Measurements from ENCODE around the gene CIITA.
"Not testable (repeated sequence)": the region's sequence is repeated elsewhere in the genome, so short reads cannot be mapped to it uniquely, and the experiment has no call there.

Gene CIITA

DNA sequence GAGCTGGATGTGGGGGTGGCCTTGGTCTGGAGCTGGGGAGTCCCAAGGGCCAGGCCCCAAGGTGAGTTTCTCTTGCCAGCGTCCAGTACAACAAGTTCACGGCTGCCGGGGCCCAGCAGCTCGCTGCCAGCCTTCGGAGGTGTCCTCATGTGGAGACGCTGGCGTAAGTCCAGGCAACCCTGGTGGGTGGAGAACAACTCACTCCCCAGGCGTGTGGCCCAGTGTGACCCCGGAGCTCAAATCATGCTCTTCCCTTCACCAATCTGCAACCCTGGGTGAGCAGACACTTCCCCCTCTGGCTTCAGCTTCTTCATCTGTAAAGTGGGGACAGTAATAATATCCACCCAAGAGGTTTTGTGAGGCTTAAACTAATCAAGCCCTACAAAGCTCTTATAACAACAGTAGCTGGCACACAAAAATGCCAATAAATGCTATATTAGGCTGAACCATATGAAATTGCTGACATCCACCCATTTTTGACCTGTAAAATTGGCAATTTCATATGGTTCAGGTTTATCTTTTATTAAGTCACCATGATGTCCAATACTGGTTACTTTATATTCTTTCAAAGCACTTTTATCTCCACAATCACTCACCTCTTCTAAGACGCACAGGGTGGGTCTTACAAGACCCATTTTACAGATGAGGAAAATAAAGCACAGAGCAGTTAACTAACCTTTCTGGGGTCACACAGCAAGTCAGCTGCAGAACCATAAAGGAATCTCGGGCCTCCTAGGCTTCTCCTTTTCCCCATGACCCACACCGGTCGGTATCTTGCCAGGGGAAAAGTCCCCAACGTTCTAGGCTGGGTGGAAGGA is 45.5 kb downstream of the CIITA start:
- no peak for DNase-seq

- DNase-seq, result no peak
Observed at GRCh38 chr16:10923146-10923649, 46.2 kb downstream of the CIITA start.

GRCh38 chr16:10923650-10924214 is 46.7 kb downstream of the CIITA start:
- no peak for DNase-seq

GRCh38 chr16:10925285-10925684 is 48.3 kb downstream of the CIITA start:
- not testable (repeated sequence) for DNase-seq

DNA sequence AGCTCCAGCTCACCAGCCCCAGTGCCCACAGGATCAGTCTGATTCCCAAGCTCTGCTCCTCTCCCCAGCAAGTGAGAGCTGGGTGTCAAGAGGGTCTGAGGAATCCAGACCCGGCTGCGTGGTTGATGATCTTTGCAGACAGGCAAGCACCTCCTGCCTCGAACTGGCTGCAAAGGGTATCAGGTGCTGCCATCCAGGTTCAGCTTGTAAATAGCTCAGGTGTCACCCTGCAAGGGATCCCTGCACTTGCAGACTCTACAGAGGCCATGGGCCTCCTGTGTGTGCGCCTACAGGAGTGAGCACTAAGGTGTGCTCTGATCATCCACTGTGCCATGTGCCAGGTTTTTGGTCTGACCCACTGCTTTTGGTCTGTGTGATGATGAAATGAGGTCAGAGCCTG is 49.1 kb downstream of the CIITA start:
- DNase-seq, result no peak

DNA sequence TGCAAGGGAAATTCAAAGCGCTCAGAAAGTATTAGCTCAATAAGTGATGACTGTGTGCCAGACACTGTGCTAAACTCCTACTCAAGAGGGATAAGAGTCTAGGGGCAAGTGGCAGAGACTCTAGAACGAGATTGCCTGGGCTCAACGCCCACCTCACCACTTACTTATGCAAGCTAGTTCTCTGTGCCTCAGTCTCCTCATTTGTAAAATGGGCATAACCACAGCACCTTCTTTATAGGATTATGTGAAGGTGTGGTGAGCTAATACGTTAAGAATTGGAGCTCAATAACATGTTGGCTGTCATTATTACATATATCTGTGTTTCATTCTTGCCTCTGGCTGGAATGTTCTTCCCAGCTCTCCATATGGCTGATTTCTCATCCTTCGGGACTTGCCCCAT is 49.9 kb downstream of the CIITA start:
- DNase-seq, result no peak

- no peak for DNase-seq
Observed at GRCh38 chr16:10927497-10928112, 50.6 kb downstream of the CIITA start.

GRCh38 chr16:10929097-10929496 is 52.1 kb downstream of the CIITA start:
- DNase-seq, result not testable (repeated sequence)

- DNase-seq, result no peak
Observed at GRCh38 chr16:10929853-10930754, 53.1 kb downstream of the CIITA start.

GRCh38 chr16:10930755-10931093 is 53.7 kb downstream of the CIITA start:
- no peak for DNase-seq

- DNase-seq, result no peak
Observed at GRCh38 chr16:10931134-10931533, 54.1 kb downstream of the CIITA start.

DNA sequence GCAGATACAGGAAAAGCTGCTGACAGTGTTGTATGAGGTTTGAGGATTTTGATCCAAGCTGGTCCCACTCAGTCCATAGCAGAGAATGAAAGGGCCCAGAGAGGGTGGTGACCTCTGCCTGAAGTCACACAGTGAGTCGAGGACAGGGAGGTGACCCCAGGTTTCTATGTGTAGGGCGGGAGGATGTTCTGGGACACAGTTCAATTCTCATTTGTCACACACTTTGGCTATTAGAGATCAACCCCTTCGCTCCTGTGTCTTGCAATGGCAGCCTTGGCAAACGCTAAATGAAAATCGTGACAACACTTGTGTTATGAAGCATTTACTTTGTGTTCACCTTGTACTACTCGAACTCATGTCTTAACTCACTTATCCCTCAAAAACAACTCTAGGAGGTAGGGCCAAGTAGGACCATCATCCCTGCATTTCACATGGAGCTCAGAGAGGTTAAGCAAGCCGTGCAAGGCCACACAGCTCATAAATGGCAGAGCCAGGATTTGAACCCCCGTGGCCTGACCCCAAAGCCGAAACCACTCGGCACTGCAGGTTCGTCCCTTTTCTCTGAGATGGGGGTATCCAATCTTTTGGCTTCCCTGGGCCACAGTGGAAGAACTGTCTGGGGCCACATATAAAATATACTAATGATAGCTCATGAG is 55.1 kb downstream of the CIITA start:
- no peak for DNase-seq

DNA sequence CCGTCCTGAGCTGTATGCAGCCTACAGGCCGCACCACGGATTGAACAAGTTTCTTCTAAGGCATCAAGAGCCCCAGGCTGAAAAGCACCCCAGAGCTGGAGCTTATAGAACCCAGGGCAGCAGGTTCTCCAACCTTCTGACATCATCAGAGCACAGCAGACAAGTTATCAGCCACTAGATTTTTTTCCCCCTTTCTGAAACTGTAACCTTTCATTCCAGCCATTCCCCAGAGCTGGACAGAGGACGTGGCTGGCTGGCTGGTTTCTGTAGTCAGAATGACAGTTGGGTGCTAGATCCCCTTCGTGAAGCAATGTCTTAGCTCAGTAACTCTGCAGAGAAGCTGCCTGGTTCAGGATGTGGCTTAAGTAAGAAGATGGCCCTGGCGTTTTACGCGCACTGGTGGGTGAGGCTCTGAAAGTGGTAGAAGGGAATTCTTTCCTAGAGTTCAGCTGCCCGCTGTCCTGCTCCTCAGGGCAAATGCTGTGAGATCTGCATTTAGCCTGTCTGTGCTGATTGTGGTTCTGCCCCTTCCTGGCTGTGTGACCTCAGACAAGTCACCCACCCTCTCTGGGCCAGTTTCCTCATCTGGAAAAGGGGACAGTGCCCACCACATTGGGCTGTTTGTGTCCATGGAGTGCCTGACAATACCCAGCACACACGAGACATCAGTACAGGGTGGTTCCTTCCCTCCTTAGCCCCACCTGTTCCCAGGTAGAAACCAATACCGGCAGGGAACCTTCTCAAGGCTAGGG is 56.1 kb downstream of the CIITA start:
- no peak for DNase-seq

- DNase-seq, result no peak
Observed at GRCh38 chr16:10933865-10934264, 56.9 kb downstream of the CIITA start.

- no peak for DNase-seq
Observed at GRCh38 chr16:10934325-10935107, 57.5 kb downstream of the CIITA start.

- DNase-seq, result no peak
Observed at GRCh38 chr16:10935226-10935915, 58.4 kb downstream of the CIITA start.

- no peak for DNase-seq
Observed at GRCh38 chr16:10936272-10936984, 59.4 kb downstream of the CIITA start.

DNA sequence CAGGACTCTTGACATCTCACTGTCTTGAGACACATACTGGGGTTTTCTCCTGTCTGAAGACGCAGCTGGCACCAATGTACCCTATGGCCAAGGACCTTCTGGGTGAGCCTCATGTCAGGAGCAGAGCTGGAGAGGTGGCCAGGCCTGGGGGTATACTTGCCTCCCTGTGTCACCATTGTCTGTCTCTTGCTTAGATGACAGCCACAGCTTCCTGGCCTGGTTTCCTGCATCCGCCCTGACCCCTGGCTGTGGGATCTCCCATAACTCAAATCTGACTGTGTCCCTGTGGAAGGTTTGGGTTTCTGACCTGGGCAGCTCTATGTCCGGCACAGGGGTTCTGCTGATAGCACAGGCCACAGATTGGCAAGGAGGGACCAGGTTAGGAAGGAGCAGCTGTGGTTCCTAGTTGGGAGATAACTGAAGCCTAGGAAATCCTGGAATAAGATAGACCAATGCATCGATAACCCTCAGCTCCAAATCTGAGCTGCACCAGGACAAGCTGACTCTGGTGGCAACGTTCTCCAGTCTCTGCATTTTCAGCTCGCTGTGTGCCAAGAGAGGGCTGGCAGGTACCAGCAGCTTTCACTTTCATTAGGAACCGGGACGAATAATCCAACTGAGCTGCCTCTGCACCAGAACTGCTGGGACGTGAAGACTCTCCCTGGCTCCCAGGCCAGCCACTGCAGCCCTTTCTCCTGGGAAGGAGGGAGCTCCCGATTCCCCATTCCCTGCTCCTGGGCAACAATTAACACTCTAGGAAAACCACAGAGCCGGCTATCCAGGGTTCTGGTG is 60.3 kb downstream of the CIITA start:
- DNase-seq, result no peak

- no peak for DNase-seq
Observed at GRCh38 chr16:10938321-10938720, 61.3 kb downstream of the CIITA start.

All from fibroblast of skin of right quadriceps (primary cell).